Right lobe of liver (tissue), 6 donors: Measurements from ENCODE around the gene ZC2HC1B. TPM values are rescaled to one million over a fixed set of nuclear protein-coding genes. Genes with fewer than 3 reads are reported as not detected.

Experiments
- ATAC-seq, 4 donors: fragments of 200-7000 bp; cut with Tn5 transposase; one replicate each; pipeline ENCODE4 v1.9.1; 2020; ENCODE audit warnings: mild to moderate bottlenecking in 4 of 4, moderate library complexity in 4 of 4
- DNase-seq, 3 donors: peaks; one replicate each; pipeline ENCODE4 v3.0.0-alpha.2; 2020
- H3K27ac ChIP-seq, 3 donors: fragments of 200-600 bp; one replicate each; pipeline ENCODE4 v1.8.0; 2022
- H3K27me3 ChIP-seq, 2 donors: fragments of 200-600 bp; one replicate each; pipeline ENCODE4 v1.8.0; 2022
- H3K36me3 ChIP-seq, 4 donors: fragments of 200-600 bp; sonication (generic) in 1 of 4; one replicate each; pipeline versions ENCODE4 v1.5.1 to v1.8.0; 2017 to 2022; ENCODE audit warnings: control low read depth in 1 of 4
- H3K4me1 ChIP-seq, 4 donors: fragments of 200-600 bp; sonication (generic) in 1 of 4; one replicate each; pipeline versions ENCODE4 v1.5.1 to v1.8.0; 2017 to 2022; ENCODE audit warnings: control low read depth in 1 of 4
- H3K4me3 ChIP-seq, 3 donors: fragments of 200-600 bp; one replicate each; pipeline ENCODE4 v1.8.0; 2022
- H3K9me3 ChIP-seq, 4 donors: fragments of 200-600 bp; sonication (generic) in 1 of 4; one replicate each; pipeline versions ENCODE4 v1.5.1 to v1.8.0; 2017 to 2022; ENCODE audit warnings: control low read depth in 1 of 4
- CTCF ChIP-seq, 4 donors: fragments of 200-600 bp in 3 of 4; fragments of 450-650 bp in 1 of 4; IDR thresholded peaks; one replicate each; pipeline versions ENCODE4 v1.5.1 to v1.8.0; 2016 to 2022; ENCODE audit warnings: antibody characterized with exemption in 4 of 4, mild to moderate bottlenecking in 2 of 4
- POLR2A ChIP-seq: fragments of 450-650 bp; IDR thresholded peaks from one replicate; pipeline ENCODE4 v1.6.1; 2017; ENCODE audit warnings: antibody characterized with exemption, mild to moderate bottlenecking
- WGBS: methylation state at CpG from one replicate; pipeline ENCODE4 v1.1.6; 2018; ENCODE audit warnings: low coverage, low lambda C conversion rate; ENCODE audit not compliant: insufficient coverage; ENCODE audit errors: missing lambda C conversion rate; 5-methylcytosine and 5-hydroxymethylcytosine counted together
- intact Hi-C, 2 donors: fragments of 100-400 bp; cut with DNase I; formaldehyde crosslinking; loops; one replicate each; pipeline versions ENCODE4 v1.11.2 to v1.14.1; 2022
- total RNA-seq, 6 experiments: library from RNA; depleted of rRNA in 2 of 6; stranded (reverse); fragments of >200 nt in 2 of 6; fragmentation: NEBNext Ultra II Directional in 3 of 6; extraction: Animal tissue kit (Norgen Biotek cat#: 25700) in 3 of 6; gene quantifications; one replicate each; pipeline versions ENCODE4 v1.1.0 to v1.2.4, GENCODE V29; 2016 to 2023
- donor health status: DM: no; HTN: yes; CAD: no.
- donor health status: DM: no; HTN: no; CAD: no.
- donor health status: DM: no; HTN: no; CAD: no.
- donor health status: DM: no; HTN: yes; CAD: no.
- donor health status: DM: no; HTN: yes; CAD: no.

The ZC2HC1B gene
- total RNA-seq, 6 experiments from 2014 or later = not detected

- ATAC-seq = peak in 3 of 4 donors; percentile 28 to 42 (median 40)
- intact Hi-C loops = no loop called here
- WGBS = 49% methylated on average over 5 of the region's 6 CpGs
These were observed 101.4 kb downstream of the ZC2HC1B start for GRCh38 chr6:143965503-143966171.

GRCh38 chr6:143966312-143966711 lies 102.0 kb downstream of the ZC2HC1B start:
- Histone ChIP-seq H3K27me3 (no peaks in the 10 kb centered on the region), H3K4me1 (no peaks in the 10 kb centered on the region), H3K4me3 (no peak overlapping the region), H3K36me3 (no peaks in the 10 kb centered on the region), H3K9me3 (no peaks in the 10 kb centered on the region), H3K27ac (no peak overlapping the region)
- intact Hi-C loops = no loop called here
- ATAC-seq (no peak), DNase-seq (no peak)
- TF ChIP-seq POLR2A (no peak), CTCF (IDR thresholded peaks at IDR 0.05) (no peak)
- WGBS = 69% methylated on average over 1 of the region's 1 CpG

More at GRCh38 chr6:143965503-143966171, 101.4 kb downstream of the ZC2HC1B start:
- H3K36me3 ChIP-seq = no peaks in the 10 kb centered on the region
- H3K27me3 ChIP-seq = no peaks in the 10 kb centered on the region
- no peaks in the 10 kb centered on the region for H3K4me1 ChIP-seq
- TF ChIP-seq POLR2A = no peak
- no peak for TF ChIP-seq CTCF (IDR thresholded peaks at IDR 0.05)
- H3K27ac ChIP-seq = no peak overlapping the region
- DNase-seq = no peak
- no peak overlapping the region for H3K4me3 ChIP-seq
- no peaks in the 10 kb centered on the region for H3K9me3 ChIP-seq

- Histone ChIP-seq H3K27me3 (no peaks in the 10 kb centered on the region), H3K36me3 (no peaks in the 10 kb centered on the region), H3K4me1 (no peaks in the 10 kb centered on the region), H3K4me3 (no peak overlapping the region), H3K27ac (no peak overlapping the region), H3K9me3 (no peaks in the 10 kb centered on the region)
- ATAC-seq (no peak), DNase-seq (no peak)
- WGBS = 66% methylated on average over 5 of the region's 5 CpGs
- intact Hi-C loops = no loop called here
- no peak for TF ChIP-seq CTCF (IDR thresholded peaks at IDR 0.05)
- TF ChIP-seq POLR2A = no peak
These were observed 103.6 kb downstream of the ZC2HC1B start for GRCh38 chr6:143967706-143968376.

GRCh38 chr6:143969077-143969476 lies 104.8 kb downstream of the ZC2HC1B start:
- DNase-seq (no peak), ATAC-seq (no peak)
- H3K4me3 ChIP-seq = no peak overlapping the region
- intact Hi-C loops = no loop called here
- H3K4me1 ChIP-seq = no peaks in the 10 kb centered on the region
- no peaks in the 10 kb centered on the region for H3K36me3 ChIP-seq
- no peaks in the 10 kb centered on the region for H3K27me3 ChIP-seq
- TF ChIP-seq CTCF (IDR thresholded peaks at IDR 0.05) = no peak
- no peak for TF ChIP-seq POLR2A
- WGBS = 31% methylated on average over 2 of the region's 2 CpGs
- H3K9me3 ChIP-seq = no peaks in the 10 kb centered on the region
- H3K27ac ChIP-seq = no peak overlapping the region
